Endothelial cell of umbilical vein (primary cell): Measurements from ENCODE around the gene ZBED4. TPM values are rescaled to one million over a fixed set of nuclear protein-coding genes. Genes with fewer than 3 reads are reported as not detected.

Experiments
- BruUV-seq: library from RNA; stranded (reverse); fragments of 400-500 nt; replicated peaks from 2 replicates; lab custom pipeline; 2021; lab: Mats Ljungman, UMichigan
- CTCF ChIA-PET: fragments of 300-600, 350-600 bp; sonication (Branson Sonifier 250); formaldehyde crosslinking; loops from one replicate; lab custom pipeline; 2021; ENCODE audit warnings: antibody characterized with exemption, inconsistent platforms; lab: Charles Lee
- POLR2A ChIA-PET: fragments of 300-600, 350-600 bp; sonication (Branson Sonifier 250); formaldehyde crosslinking; loops from one replicate; lab custom pipeline; 2021; ENCODE audit warnings: antibody characterized with exemption, inconsistent platforms; lab: Charles Lee
- DNase-seq: peaks from one replicate; pipeline ENCODE4 v3.0.0-alpha.2; 2011; ENCODE audit warnings: low read depth, low spot score
- FAIRE-seq: peaks from 2 replicates; lab custom pipeline; 2011; peaks lifted over from hg19 to GRCh38; lab: Jason Lieb, UNC
- H2AFZ ChIP-seq: 2 replicates; pipeline ENCODE4 v1.6.0; 2012; ENCODE audit warnings: low read depth, low read length, control low read depth, inconsistent platforms
- H3K27ac ChIP-seq: 2 replicates; pipeline ENCODE4 v1.5.1; 2011; ENCODE audit warnings: low read depth, mild to moderate bottlenecking, control low read depth, low read length, moderate library complexity; ENCODE audit not compliant: insufficient read depth
- H3K27me3 ChIP-seq, 2 experiments: 2 replicates each; pipeline versions ENCODE4 v1.6.0 to v1.6.1; 2011; ENCODE audit warnings: low read length in 2 of 2, mixed read lengths in 1 of 2; ENCODE audit not compliant: control insufficient read depth in 2 of 2, insufficient read depth in 2 of 2
- H3K36me3 ChIP-seq, 2 experiments: 2 replicates in 1 of 2; 3 replicates in 1 of 2; pipeline ENCODE4 v1.5.1; 2011; ENCODE audit warnings: low read length in 2 of 2, mild to moderate bottlenecking in 1 of 2, moderate library complexity in 1 of 2; ENCODE audit not compliant: control insufficient read depth in 2 of 2, insufficient read depth in 2 of 2; ENCODE audit errors: extremely low read depth in 1 of 2
- H3K4me1 ChIP-seq: 3 replicates; pipeline ENCODE4 v1.5.1; 2011; ENCODE audit warnings: mild to moderate bottlenecking, low read length; ENCODE audit not compliant: control insufficient read depth, insufficient read depth; ENCODE audit errors: extremely low read depth
- H3K4me2 ChIP-seq: 2 replicates; pipeline ENCODE4 v1.6.1; 2011; ENCODE audit warnings: low read length, control low read depth, mixed read lengths; ENCODE audit not compliant: insufficient read depth
- H3K4me3 ChIP-seq, 3 experiments: fragments of 200-600 bp in 1 of 3; sonication (generic), shearing (Covaris generic) in 1 of 3; replicated peaks in 1 of 3; 2 replicates each; pipeline ENCODE4 v1.5.1; 2011 to 2016; ENCODE audit warnings: control low read depth in 3 of 3, low read length in 3 of 3, mild to moderate bottlenecking in 2 of 3, inconsistent platforms in 1 of 3, low read depth in 1 of 3, moderate library complexity in 1 of 3; ENCODE audit not compliant: insufficient read depth in 1 of 3
- H3K79me2 ChIP-seq: 2 replicates; pipeline ENCODE4 v1.6.0; 2012; ENCODE audit warnings: low read length, inconsistent platforms; ENCODE audit not compliant: control insufficient read depth, insufficient read depth
- H3K9ac ChIP-seq: replicated peaks from 2 replicates; pipeline ENCODE3; 2011; ENCODE audit warnings: low read length, control low read depth; ENCODE audit not compliant: insufficient read depth; ENCODE audit errors: extremely low read depth
- H3K9me1 ChIP-seq: replicated peaks from 3 replicates; pipeline ENCODE4 v1.6.0; 2011; ENCODE audit warnings: mild to moderate bottlenecking, low read length; ENCODE audit not compliant: control insufficient read depth, insufficient read depth; ENCODE audit errors: extremely low read depth
- H3K9me3 ChIP-seq: replicated peaks from 2 replicates; pipeline ENCODE4 v1.5.1; 2012; ENCODE audit warnings: low read length, inconsistent platforms; ENCODE audit not compliant: control insufficient read depth, insufficient read depth
- H4K20me1 ChIP-seq: replicated peaks from 2 replicates; pipeline ENCODE3; 2011; ENCODE audit warnings: mild to moderate bottlenecking, low read length; ENCODE audit not compliant: control insufficient read depth, insufficient read depth; ENCODE audit errors: extremely low read depth
- CTCF ChIP-seq, 2 donors: IDR thresholded peaks; 1 replicate in 1 of 2; 2 replicates in 1 of 2; pipeline ENCODE4 v1.5.1; 2011; ENCODE audit warnings: low read length in 2 of 2, mild to moderate bottlenecking in 2 of 2, moderate library complexity in 2 of 2, control low read depth in 1 of 2, inconsistent platforms in 1 of 2, low read depth in 1 of 2; ENCODE audit not compliant: insufficient read depth in 1 of 2; ENCODE audit errors: extremely low read depth in 1 of 2
- FOS ChIP-seq: IDR thresholded peaks from 2 replicates; pipeline ENCODE4 v1.6.1; 2011; ENCODE audit warnings: mild to moderate bottlenecking, low read length, moderate library complexity, borderline replicate concordance; ENCODE audit not compliant: insufficient read depth
- dilution Hi-C: fragments of 300-500 bp; cut with MboI; formaldehyde crosslinking; loops from one replicate; pipeline ENCODE4 v1.15.0; 2019; ENCODE audit warnings: low sequenced_read_pairs; ENCODE audit not compliant: extremely low pct_ligation_motif_present
- intact Hi-C: fragments of 100-400 bp; cut with micrococcal nuclease; formaldehyde crosslinking; loops from one replicate; pipeline ENCODE4 v1.10.0; 2022
- polyA plus RNA-seq, 4 experiments: library from polyadenylated mRNA; depleted of rRNA in 3 of 4; stranded (reverse) in 3 of 4; unstranded in 1 of 4; fragments of >200 nt; gene quantifications; 2 replicates each; pipeline versions ENCODE4 v1.2.1 to v1.2.3, GENCODE V29; 2011 to 2012; ENCODE audit warnings: missing spikeins in 1 of 4
- total RNA-seq: library from RNA; stranded (reverse); gene quantifications from 2 replicates; pipeline ENCODE4 v1.2.3, GENCODE V29; 2021

Gene ZBED4
- total and polyA plus RNA-seq, 2 donors (not counting 3 experiments of a cell fraction or from before 2014, with no cell fraction given), result 8.6 to 18.2 TPM

- no TSS peak for BruUV-seq
- intact Hi-C loops, result no loop called here
- H3K4me1 ChIP-seq, result peaks cover 33% of the 10 kb centered on the region
These were observed 75.8 kb downstream of the ZBED4 start for GRCh38 chr22:49929211-49929979.

More at GRCh38 chr22:49929211-49929979, 75.8 kb downstream of the ZBED4 start:
- Histone ChIP-seq H3K9ac (no peak overlapping the region), H4K20me1 (no peaks in the 10 kb centered on the region), H3K27me3 (no peaks in the 10 kb centered on the region), H3K9me3 (no peaks in the 10 kb centered on the region), H3K27ac (no peak overlapping the region), H3K79me2 (no peaks in the 10 kb centered on the region), H3K4me3 (no peak overlapping the region), H3K9me1 (no peaks in the 10 kb centered on the region), H2AFZ (no peak overlapping the region), H3K36me3 (no peaks in the 10 kb centered on the region), H3K4me2 (no peak overlapping the region)
- TF ChIP-seq CTCF (IDR thresholded peaks at IDR 0.05; ENCODE audit: extremely low read depth in 1 of 2, insufficient read depth in 1 of 2, low read depth in 1 of 2, low read length in 2 of 2) (peak; percentile 62 to 85), FOS (no peak)
- peak; percentile 62 for FAIRE-seq
- DNase-seq, result no peak
- ChIA-PET POLR2A (no interaction called here), CTCF (interaction anchor here (1.5 to 2.7 kb wide), 7 partner anchors 32 to 241 kb away, joined by 3 to 174 read pairs (median 11); partner anchors contain the start of genes PANX2 and PIM3)
- dilution Hi-C loops, result no loop called here
